Heart left ventricle (tissue), 16 donors: Measurements from ENCODE around the gene CFAP58. TPM values are rescaled to one million over a fixed set of nuclear protein-coding genes. Genes with fewer than 3 reads are reported as not detected.

ENCODE experiments used
- ATAC-seq, 4 donors: fragments of 200-7000 bp; cut with Tn5 transposase; one replicate each; pipeline ENCODE4 v1.9.1; 2020 to 2022; ENCODE audit warnings: moderate library complexity in 4 of 4, mild to moderate bottlenecking in 3 of 4, moderate number of reproducible peaks in 1 of 4
- DNase-seq, 5 donors: peaks; one replicate each; pipeline ENCODE4 v3.0.0-alpha.2; 2020
- H3K27ac ChIP-seq, 12 donors: fragments of 200-600 bp; sonication (generic) in 4 of 12; one replicate each; pipeline versions ENCODE4 v1.5.0 to v1.8.0; 2016 to 2022; ENCODE audit warnings: mild to moderate bottlenecking in 2 of 12
- H3K27me3 ChIP-seq, 9 donors: fragments of 200-600 bp; sonication (generic) in 2 of 9; one replicate each; pipeline versions ENCODE4 v1.5.1 to v1.8.0; 2016 to 2022; ENCODE audit warnings: mild to moderate bottlenecking in 3 of 9
- H3K36me3 ChIP-seq, 9 donors: fragments of 200-600 bp; sonication (generic) in 2 of 9; one replicate each; pipeline versions ENCODE4 v1.5.0 to v1.8.0; 2018 to 2022; ENCODE audit warnings: mild to moderate bottlenecking in 2 of 9
- H3K4me1 ChIP-seq, 12 donors: fragments of 200-600 bp; sonication (generic) in 4 of 12; one replicate each; pipeline versions ENCODE4 v1.5.0 to v1.8.0; 2016 to 2022; ENCODE audit warnings: mild to moderate bottlenecking in 3 of 12
- H3K4me3 ChIP-seq, 12 donors: fragments of 200-600 bp; sonication (generic) in 4 of 12; one replicate each; pipeline versions ENCODE4 v1.5.0 to v1.8.0; 2017 to 2022; ENCODE audit warnings: mild to moderate bottlenecking in 9 of 12, moderate library complexity in 4 of 12
- H3K9me3 ChIP-seq, 12 donors: fragments of 200-600 bp; sonication (generic) in 4 of 12; one replicate each; pipeline versions ENCODE4 v1.5.0 to v1.8.0; 2016 to 2022; ENCODE audit warnings: mild to moderate bottlenecking in 1 of 12
- CTCF ChIP-seq, 12 donors: fragments of 200-600 bp; sonication (generic) in 4 of 12; IDR thresholded peaks; one replicate each; pipeline versions ENCODE4 v1.5.0 to v1.8.0; 2018 to 2022; ENCODE audit warnings: antibody characterized with exemption in 12 of 12, mild to moderate bottlenecking in 5 of 12
- POLR2A ChIP-seq, 2 donors: fragments of 450-650 bp; IDR thresholded peaks; one replicate each; pipeline ENCODE4 v1.6.1; 2017; ENCODE audit warnings: antibody characterized with exemption in 2 of 2, mild to moderate bottlenecking in 2 of 2, moderate library complexity in 2 of 2
- WGBS, 4 donors: extraction: QIAGEN DNeasy Blood & Tissue Kit in 2 of 4; methylation state at CpG; one replicate each; pipeline versions ENCODE4 v1.1.5 to v1.1.7; 2013 to 2018; 5-methylcytosine and 5-hydroxymethylcytosine counted together
- intact Hi-C, 10 donors: fragments of 100-400 bp; cut with DNase I; formaldehyde crosslinking; loops; one replicate each; pipeline versions ENCODE4 v1.11.1 to v1.14.2; 2022
- polyA plus RNA-seq, 2 donors: library from polyadenylated mRNA; stranded (reverse); fragments of 200-250 nt; gene quantifications; one replicate each; pipeline ENCODE4 v1.2.3, GENCODE V29; 2013
- total RNA-seq, 9 donors: library from RNA; depleted of rRNA in 2 of 9; stranded (reverse); fragments of >200 nt in 2 of 9; fragmentation: NEBNext Ultra II Directional in 3 of 9; extraction: Animal tissue kit (Norgen Biotek cat#: 25700) in 3 of 9; gene quantifications; one replicate each; pipeline versions ENCODE4 v1.1.0 to v1.2.4, GENCODE V29; 2016 to 2023
- donor health status: ischemic (EF 13 %, LVEDD 7.1; RV severe dilation, severe dysfunction).
- donor health status: healthy with polysubstance abuse.
- donor health status: DM: no; HTN: yes; CAD: no.
- donor health status: DM: no; HTN: no; CAD: no.
- donor health status: ischemic (EF 25% LVEDD 6.9; RV normal size, moderate dysfunction).
- donor health status: ischemic (EF 25% LVEDD 5.7; RV mildly dilated, moderate dysfunction).
- donor health status: healthy.
- donor health status: DM: yes; HTN: yes; CAD: no.
- donor health status: ischemic (EF 35%, LVEDD 5.7; RV mildly dilated, moderate dysfunction).
- donor health status: nonischemic (EF 11% LVEDD 7.7; RV severe dilation, severe dysfunction).
- donor health status: DM: yes; HTN: yes; CAD: no.
- donor health status: PGD.
- donor health status: ischemic (EF 29% LVEDD 5.4; RV normal size, mild dysfunction).
- donor health status: nonischemic (EF 23%, LVEDD 6.1; RV moderate dilation, normal function).

The CFAP58 gene
- total and polyA plus RNA-seq, 11 donors, result 0.62 to 4.9 (median 3.1) TPM

GRCh38 chr10:104435822-104436221 is 82.2 kb downstream of the CFAP58 start:
- 67 to 72% (median 70%) methylated on average over 2 of the region's 2 CpGs for WGBS, 4 donors
- H3K4me3 ChIP-seq, result no peak overlapping the region

GRCh38 chr10:104437226-104437625 is 83.6 kb downstream of the CFAP58 start:
- no peak overlapping the region for H3K4me3 ChIP-seq
- ATAC-seq (no peak), DNase-seq (no peak)
- H3K27me3 ChIP-seq, result no peaks in the 10 kb centered on the region
- no peaks in the 10 kb centered on the region for H3K4me1 ChIP-seq
- intact Hi-C loops, result no loop called here
- H3K27ac ChIP-seq, result no peak overlapping the region
- no peaks in the 10 kb centered on the region for H3K36me3 ChIP-seq
- 72 to 77% (median 75%) methylated on average over 2 of the region's 2 CpGs for WGBS, 4 donors
- no peaks in the 10 kb centered on the region for H3K9me3 ChIP-seq
- TF ChIP-seq POLR2A (IDR thresholded peaks at IDR 0.05) (no peak), CTCF (IDR thresholded peaks at IDR 0.05) (no peak)

More at GRCh38 chr10:104435822-104436221, 82.2 kb downstream of the CFAP58 start:
- TF ChIP-seq CTCF (IDR thresholded peaks at IDR 0.05) (no peak), POLR2A (IDR thresholded peaks at IDR 0.05) (no peak)
- Histone ChIP-seq H3K4me1 (no peaks in the 10 kb centered on the region), H3K36me3 (no peaks in the 10 kb centered on the region), H3K9me3 (no peaks in the 10 kb centered on the region), H3K27me3 (no peaks in the 10 kb centered on the region), H3K27ac (no peak overlapping the region)
- intact Hi-C loops, result no loop called here
- no peak for ATAC-seq
- no peak for DNase-seq

GRCh38 chr10:104440221-104440620 is 86.6 kb downstream of the CFAP58 start:
- no peaks in the 10 kb centered on the region for H3K4me1 ChIP-seq
- intact Hi-C loops, result no loop called here
- 92 to 95% (median 93%) methylated on average over 2 of the region's 2 CpGs for WGBS, 4 donors
- no peak for TF ChIP-seq CTCF (IDR thresholded peaks at IDR 0.05)
- no peak for TF ChIP-seq POLR2A (IDR thresholded peaks at IDR 0.05)
- no peaks in the 10 kb centered on the region for H3K27me3 ChIP-seq
- ATAC-seq (no peak), DNase-seq (no peak)
- no peaks in the 10 kb centered on the region for H3K9me3 ChIP-seq
- H3K36me3 ChIP-seq, result no peaks in the 10 kb centered on the region
- no peak overlapping the region for H3K27ac ChIP-seq
- no peak overlapping the region for H3K4me3 ChIP-seq

- Histone ChIP-seq H3K4me1 (no peaks in the 10 kb centered on the region), H3K36me3 (no peaks in the 10 kb centered on the region), H3K27ac (no peak overlapping the region), H3K27me3 (no peaks in the 10 kb centered on the region), H3K9me3 (no peaks in the 10 kb centered on the region), H3K4me3 (no peak overlapping the region)
- 44 to 55% (median 50%) methylated on average over 5 of the region's 5 CpGs for WGBS, 4 donors
- DNase-seq (no peak), ATAC-seq (no peak)
- no peak for TF ChIP-seq POLR2A (IDR thresholded peaks at IDR 0.05)
- no peak for TF ChIP-seq CTCF (IDR thresholded peaks at IDR 0.05)
- intact Hi-C loops, result no loop called here
Measured at GRCh38 chr10:104441329-104442000, 87.8 kb downstream of the CFAP58 start.
